Activated naive CD8-positive, alpha-beta T cell treated with anti-CD3 and anti-CD28 coated beads, Interleukin-2, amount 50 U/mL, for 24 hours (primary cell): ENCODE results near the gene WWOX.

Experiments used
- ATAC-seq: fragments of 150-1000 bp; cut with Tn5 transposase; one replicate; pipeline ENCODE4 v1.10.0; 2021
- DNase-seq: peaks from one replicate; pipeline ENCODE4 v3.0.0; 2021
- H3K27ac Mint-ChIP-seq: one replicate; pipeline ENCODE4 v1.8.0; 2021; ENCODE audit warnings: mild to moderate bottlenecking, mixed read lengths
- H3K27me3 Mint-ChIP-seq: one replicate; pipeline ENCODE4 v1.8.0; 2021; ENCODE audit warnings: mixed read lengths
- H3K36me3 Mint-ChIP-seq: one replicate; pipeline ENCODE4 v1.8.0; 2021; ENCODE audit warnings: low read depth, mixed read lengths
- H3K4me1 Mint-ChIP-seq: one replicate; pipeline ENCODE4 v1.8.0; 2021; ENCODE audit warnings: mixed read lengths
- H3K4me3 Mint-ChIP-seq: one replicate; pipeline ENCODE4 v1.8.0; 2021; ENCODE audit warnings: mild to moderate bottlenecking, moderate library complexity, mixed read lengths
- H3K9me3 Mint-ChIP-seq: one replicate; pipeline ENCODE4 v1.8.0; 2021; ENCODE audit warnings: mixed read lengths

The WWOX gene

DNA sequence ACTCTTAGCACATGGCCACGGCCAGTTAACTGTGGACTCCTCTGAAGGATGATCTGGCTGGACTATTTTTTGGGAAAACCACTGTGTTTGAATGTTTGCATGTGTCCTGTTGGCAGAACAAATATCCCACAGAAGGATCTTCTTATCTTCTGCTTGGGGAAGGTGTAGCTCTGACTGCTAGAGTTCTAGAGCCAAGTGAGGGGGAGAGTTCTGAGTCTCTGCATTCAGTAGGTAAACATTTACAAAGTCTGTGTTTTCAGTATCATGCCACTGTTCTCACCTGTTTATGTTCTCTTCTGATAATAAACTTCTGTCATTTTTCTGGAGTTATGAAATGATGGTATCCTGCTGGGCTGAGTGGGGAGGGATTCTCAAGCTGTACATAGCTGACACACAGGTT, 241.1 kb downstream of the WWOX start:
- Mint-ChIP-seq H3K4me3 (no peak overlapping the region), H3K27ac (no peak overlapping the region), H3K4me1 (no peaks in the 10 kb centered on the region), H3K36me3 (peaks cover 2% of the 10 kb centered on the region), H3K9me3 (peaks cover 7% of the 10 kb centered on the region), H3K27me3 (no peaks in the 10 kb centered on the region)
- no peak for ATAC-seq
- no peak for DNase-seq

DNA sequence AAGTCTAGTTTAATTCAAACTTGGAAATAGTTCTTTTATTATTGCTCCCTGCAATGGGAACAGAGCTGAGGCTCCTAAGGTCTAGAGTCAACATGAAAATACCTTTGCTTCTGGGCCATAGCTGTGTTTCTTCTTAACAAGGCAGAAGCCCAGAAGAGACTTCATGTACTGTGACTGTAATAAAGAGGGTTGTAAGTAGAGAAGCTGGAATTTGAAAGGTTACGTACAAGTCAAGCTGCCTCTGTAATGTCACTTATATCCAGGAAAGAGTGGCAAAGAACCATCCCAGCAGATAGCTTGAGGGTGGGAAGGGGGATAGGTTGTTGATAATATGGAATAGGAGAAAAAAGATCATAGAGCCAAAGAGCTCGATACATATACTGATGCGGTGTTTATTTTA, 248.6 kb downstream of the WWOX start:
- Mint-ChIP-seq H3K27ac (no peak overlapping the region), H3K36me3 (no peaks in the 10 kb centered on the region), H3K4me1 (no peaks in the 10 kb centered on the region), H3K9me3 (peaks cover 4% of the 10 kb centered on the region), H3K4me3 (no peak overlapping the region), H3K27me3 (no peaks in the 10 kb centered on the region)
- DNase-seq, result no peak
- ATAC-seq, result no peak

DNA sequence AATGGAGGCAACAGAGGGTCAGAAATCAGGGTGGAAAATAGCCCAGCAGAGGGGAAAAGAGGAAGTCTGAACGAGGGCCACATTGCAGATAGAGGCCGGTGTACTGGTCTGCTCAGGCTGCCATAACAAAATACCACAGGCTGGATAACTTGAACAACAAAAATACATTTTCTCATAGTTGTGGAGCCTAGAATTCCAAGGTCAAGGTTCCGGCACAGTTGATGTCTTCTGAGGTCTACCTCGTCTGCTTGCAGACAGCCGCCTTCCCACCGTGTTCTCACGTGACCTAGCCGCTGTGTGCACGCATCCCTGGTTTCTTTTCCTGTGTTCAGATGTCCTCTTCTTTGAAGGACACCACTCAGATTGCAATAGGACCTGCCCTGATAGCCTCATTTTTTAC, 249.4 kb downstream of the WWOX start:
- no peaks in the 10 kb centered on the region for H3K36me3 Mint-ChIP-seq
- H3K27ac Mint-ChIP-seq, result no peak overlapping the region
- ATAC-seq (no peak), DNase-seq (no peak)
- H3K27me3 Mint-ChIP-seq, result no peaks in the 10 kb centered on the region
- no peak overlapping the region for H3K4me3 Mint-ChIP-seq
- H3K4me1 Mint-ChIP-seq, result no peaks in the 10 kb centered on the region
- H3K9me3 Mint-ChIP-seq, result peaks cover 4% of the 10 kb centered on the region

DNA sequence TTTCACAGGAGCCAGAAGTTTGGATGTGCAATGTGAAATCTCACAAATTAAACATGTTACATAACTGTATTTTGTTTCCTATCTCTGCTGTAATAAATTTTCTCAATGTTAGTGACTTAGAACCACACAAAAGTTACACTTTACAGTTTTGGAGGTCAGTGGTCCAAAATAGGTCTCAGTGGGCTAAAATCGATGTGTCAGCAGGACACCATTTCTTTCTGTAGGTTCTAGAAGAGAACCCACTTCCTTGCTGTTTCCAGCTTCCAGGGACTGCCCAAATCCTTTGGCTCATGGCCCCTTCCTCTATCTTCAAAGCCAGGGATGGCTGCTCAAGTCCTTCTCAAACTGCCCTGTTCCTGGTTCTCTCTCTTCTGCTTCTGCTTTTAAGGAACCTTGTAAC, 252.7 kb downstream of the WWOX start:
- H3K9me3 Mint-ChIP-seq, result peaks cover 4% of the 10 kb centered on the region
- ATAC-seq (no peak), DNase-seq (no peak)
- H3K36me3 Mint-ChIP-seq, result peaks cover 3% of the 10 kb centered on the region
- H3K27me3 Mint-ChIP-seq, result no peaks in the 10 kb centered on the region
- no peak overlapping the region for H3K27ac Mint-ChIP-seq
- no peak overlapping the region for H3K4me3 Mint-ChIP-seq
- H3K4me1 Mint-ChIP-seq, result no peaks in the 10 kb centered on the region

DNA sequence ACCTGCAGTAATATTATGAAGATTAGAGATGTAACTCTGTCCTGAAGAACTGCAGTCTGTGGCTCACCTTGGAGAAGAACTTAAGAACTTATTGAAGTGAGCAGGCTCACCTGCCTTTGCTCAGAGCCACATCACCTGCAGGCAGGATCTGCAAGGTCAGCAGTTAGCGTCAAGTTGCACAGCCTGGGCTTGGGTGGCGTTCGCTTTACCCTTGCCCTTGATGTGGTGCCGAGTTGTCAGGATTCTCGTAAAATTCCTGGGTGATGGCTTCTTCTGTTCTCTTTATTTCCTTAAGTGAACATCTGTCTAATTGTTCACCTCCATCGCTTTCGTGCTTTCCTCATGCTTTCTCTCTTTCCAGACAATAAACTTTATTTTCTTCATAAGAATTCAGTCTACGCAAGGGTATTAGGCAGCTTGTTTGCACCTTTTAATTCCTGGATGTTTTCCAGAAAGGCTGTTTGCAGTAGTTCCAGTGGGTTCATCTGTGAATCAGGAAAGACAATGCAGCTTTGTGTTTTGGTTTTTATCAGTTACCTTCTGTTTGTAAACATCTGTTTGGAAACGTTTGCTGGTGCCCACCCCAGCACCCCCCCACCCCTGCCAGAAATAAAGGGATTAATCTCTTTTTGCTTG, 254.3 kb downstream of the WWOX start:
- Mint-ChIP-seq H3K27ac (no peak overlapping the region), H3K4me3 (no peak overlapping the region), H3K4me1 (no peaks in the 10 kb centered on the region), H3K27me3 (no peaks in the 10 kb centered on the region), H3K36me3 (peaks cover 3% of the 10 kb centered on the region), H3K9me3 (peaks cover 4% of the 10 kb centered on the region)
- no peak for ATAC-seq
- DNase-seq, result no peak

DNA sequence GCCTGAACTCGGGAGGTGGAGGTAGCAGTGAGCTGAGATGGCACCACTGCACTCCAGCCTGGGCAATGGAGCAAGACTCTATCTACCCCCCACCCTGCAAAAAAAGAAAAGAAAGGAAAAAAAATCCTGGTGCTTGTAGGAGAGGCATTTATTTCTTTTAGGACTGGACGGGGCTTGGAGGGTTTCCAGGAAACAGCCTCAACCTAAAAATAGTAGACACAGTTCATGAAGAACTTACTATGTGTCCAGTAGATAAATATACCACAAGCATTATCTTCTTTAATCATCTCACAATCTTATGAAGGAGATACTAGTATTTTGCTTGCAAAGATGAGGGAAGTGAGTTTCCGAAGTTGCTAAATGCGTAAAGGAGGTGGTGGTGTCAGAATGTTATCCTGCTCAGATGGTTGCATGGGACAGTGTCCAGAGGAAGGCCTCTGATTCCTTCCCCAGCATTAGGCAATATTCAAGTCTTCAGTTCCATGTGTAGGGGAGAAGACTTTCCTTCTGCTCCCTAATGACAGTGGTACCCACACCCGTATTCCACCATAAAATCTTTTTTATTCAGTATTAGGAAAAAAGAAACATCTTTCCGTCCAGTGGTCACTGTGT, 263.2 kb downstream of the WWOX start:
- DNase-seq (no peak), ATAC-seq (no peak)
- no peaks in the 10 kb centered on the region for H3K4me1 Mint-ChIP-seq
- no peak overlapping the region for H3K27ac Mint-ChIP-seq
- no peaks in the 10 kb centered on the region for H3K36me3 Mint-ChIP-seq
- H3K27me3 Mint-ChIP-seq, result no peaks in the 10 kb centered on the region
- H3K4me3 Mint-ChIP-seq, result no peak overlapping the region
- H3K9me3 Mint-ChIP-seq, result no peaks in the 10 kb centered on the region

DNA sequence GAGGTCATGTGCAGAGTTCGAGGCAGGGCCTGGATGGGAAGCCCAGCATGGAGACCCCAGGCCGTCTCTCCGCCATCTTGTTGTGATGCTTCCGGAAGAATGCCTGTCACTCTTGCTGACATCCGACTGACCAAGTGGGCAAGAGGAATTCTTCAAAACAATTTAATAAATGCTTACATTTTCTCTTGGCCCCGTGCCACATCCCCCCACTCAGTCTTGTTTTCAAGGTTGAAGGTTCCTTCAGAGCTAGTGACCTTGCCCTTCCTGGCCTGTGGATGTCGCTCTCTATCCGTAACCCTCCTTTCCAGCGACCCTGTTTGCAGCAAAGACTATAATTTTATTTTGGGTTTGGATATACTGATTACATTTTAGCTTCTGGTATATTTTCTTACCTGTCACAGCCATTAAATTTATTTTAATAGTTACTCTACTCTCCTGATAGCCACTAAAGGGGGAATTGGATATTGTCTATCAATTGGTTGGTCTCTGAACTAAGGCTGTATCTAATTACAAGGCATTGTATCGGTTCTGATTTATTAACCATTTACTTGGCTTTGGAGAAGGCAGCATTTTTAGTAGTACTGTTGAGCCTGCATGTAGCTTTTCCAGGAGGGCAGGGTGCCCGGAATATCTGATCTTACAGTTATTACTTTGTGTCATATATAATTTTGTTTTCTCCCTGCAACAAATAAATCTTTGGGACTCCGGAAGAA, 264.5 kb downstream of the WWOX start:
- H3K27me3 Mint-ChIP-seq, result no peaks in the 10 kb centered on the region
- no peaks in the 10 kb centered on the region for H3K9me3 Mint-ChIP-seq
- no peaks in the 10 kb centered on the region for H3K36me3 Mint-ChIP-seq
- no peak overlapping the region for H3K4me3 Mint-ChIP-seq
- ATAC-seq (no peak), DNase-seq (no peak)
- no peak overlapping the region for H3K27ac Mint-ChIP-seq
- H3K4me1 Mint-ChIP-seq, result no peaks in the 10 kb centered on the region

DNA sequence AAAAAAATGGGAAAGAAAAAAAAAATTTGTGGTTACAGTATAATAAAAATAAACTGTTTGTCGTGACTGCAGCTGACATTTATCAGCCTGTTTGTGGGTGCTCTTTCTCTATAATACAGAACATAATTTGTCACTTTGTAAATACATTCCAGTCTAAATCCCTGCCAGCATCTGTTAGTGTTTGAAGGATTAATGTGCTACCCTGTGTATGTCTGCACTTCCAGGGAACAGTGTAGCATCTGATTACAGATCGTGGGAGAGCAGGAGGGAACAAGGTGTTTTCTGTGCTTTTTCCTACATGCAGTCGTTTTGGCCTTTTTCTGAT, 265.1 kb downstream of the WWOX start:
- Mint-ChIP-seq H3K4me1 (no peaks in the 10 kb centered on the region), H3K27me3 (no peaks in the 10 kb centered on the region), H3K27ac (no peak overlapping the region), H3K9me3 (no peaks in the 10 kb centered on the region), H3K4me3 (no peak overlapping the region), H3K36me3 (peaks cover 4% of the 10 kb centered on the region)
- DNase-seq, result no peak
- no peak for ATAC-seq

DNA sequence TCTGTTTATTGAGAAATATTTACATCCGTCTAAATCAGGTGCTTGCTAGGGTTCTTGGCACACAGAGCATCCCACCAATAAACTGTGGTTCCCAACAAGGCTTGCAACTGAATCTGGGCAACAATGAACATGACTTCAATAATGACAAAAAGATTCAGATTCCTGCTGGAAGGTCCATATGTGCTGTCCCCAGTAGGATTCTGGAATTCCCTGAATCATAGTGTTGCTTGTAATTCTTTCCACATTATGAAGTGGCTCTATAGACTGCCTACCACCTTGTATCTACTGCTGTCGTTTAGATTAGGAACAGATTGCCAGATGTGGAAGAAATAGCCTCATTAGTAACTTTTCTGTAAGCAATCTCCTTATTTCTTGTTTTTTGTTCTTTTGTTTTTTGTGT, 265.9 kb downstream of the WWOX start:
- Mint-ChIP-seq H3K36me3 (peaks cover 4% of the 10 kb centered on the region), H3K9me3 (peaks cover 4% of the 10 kb centered on the region), H3K27ac (no peak overlapping the region), H3K4me1 (no peaks in the 10 kb centered on the region), H3K4me3 (no peak overlapping the region), H3K27me3 (no peaks in the 10 kb centered on the region)
- ATAC-seq (no peak), DNase-seq (no peak)

DNA sequence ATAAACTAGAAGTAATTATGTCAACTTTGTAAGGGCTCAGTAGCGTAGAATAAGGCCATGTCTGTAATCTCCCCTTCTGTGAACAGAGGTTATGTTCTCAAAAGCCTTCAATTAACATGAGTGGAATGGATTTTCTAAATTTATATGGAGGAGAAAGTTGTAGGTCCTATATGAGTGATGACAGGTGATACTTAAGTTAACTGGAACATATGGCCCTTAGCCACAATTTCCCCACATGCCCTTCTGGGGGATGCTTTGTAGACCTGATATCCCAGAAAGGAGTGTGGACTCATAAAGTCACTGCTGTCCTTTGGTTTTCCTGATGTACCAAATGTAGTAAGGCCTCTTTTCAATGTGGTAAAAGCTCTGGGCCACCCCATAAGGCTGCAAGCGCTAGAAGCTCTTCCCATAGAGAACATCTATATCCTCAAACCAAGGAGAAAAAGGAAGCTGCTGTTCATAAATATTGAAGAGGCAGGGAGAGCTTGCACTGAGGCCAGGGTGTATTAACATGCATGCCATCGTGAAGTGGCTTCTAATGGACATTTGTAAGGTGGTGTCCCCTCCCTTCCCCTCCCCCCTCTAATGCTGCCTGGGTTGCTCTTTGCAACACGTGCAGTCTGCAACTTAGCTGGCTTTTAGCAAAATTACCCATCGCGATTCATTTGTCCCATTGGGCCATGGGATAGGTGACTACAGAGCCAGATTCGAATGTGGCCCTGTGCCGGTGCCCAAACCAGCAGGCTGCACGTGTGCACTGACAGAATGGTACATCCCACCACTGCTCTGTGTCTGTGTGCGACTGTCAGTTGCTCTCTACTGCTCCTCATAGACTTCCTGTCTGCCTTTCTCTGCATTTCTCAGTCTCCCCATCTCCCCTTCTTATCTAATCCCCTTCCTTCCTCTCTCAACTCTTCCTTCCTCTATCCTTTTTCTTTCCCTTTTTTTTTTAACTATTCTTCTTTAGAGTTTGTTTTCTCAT, 269.0 kb downstream of the WWOX start:
- Mint-ChIP-seq H3K4me1 (no peaks in the 10 kb centered on the region), H3K4me3 (no peak overlapping the region), H3K27me3 (no peaks in the 10 kb centered on the region), H3K36me3 (peaks cover 6% of the 10 kb centered on the region), H3K27ac (no peak overlapping the region), H3K9me3 (peaks cover 14% of the 10 kb centered on the region)
- ATAC-seq (no peak), DNase-seq (no peak)

DNA sequence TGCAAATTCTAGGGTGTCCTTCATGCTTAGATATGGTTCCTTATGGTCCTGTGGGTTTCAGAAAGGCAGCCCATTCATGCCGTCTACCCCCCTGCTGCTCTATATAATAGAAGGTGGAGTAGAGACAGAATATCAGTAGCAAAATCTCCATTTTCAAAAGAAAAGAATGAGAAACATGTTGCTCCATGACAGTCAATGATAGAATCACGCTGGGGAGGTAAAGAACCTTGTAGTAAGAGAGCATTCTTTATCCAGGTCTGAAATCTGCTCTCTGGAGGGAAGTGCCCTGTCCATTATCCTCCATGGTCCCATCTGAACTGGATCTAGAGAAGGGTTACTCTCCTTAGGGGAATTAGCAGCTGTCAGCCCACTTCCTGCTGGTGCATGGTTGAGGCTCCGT, 272.8 kb downstream of the WWOX start:
- ATAC-seq (no peak), DNase-seq (no peak)
- H3K27ac Mint-ChIP-seq, result no peak overlapping the region
- H3K4me1 Mint-ChIP-seq, result no peaks in the 10 kb centered on the region
- peaks cover 14% of the 10 kb centered on the region for H3K9me3 Mint-ChIP-seq
- H3K36me3 Mint-ChIP-seq, result peaks cover 6% of the 10 kb centered on the region
- H3K27me3 Mint-ChIP-seq, result no peaks in the 10 kb centered on the region
- H3K4me3 Mint-ChIP-seq, result no peak overlapping the region

DNA sequence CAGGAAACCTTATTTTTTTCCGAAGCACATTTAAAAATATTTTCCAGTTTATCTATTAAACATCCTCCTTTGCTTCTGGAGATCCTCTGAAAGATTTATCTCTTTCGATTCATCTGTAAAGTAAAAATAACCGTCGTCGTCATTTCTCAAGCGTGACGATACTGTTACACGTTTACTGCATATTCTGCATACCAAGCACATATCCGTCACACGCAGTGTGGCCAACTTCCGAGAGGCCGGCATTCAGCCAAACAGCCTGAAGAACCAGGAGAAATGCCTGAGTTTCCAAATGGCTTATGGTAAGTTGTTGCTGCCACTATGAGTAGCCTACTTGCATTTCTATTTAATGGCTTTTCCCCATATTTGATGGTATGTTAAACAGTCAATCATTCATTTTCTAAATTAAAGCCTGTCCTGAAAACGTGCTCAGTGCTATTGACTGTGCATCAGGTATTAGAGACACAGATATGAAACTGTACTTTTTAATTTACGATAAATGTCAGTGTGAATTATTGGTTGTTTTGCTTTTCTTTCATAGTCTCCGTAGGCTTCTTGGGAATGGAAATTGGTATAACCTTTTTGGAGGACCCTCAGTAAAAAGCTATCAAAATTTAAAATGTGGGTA, 275.7 kb downstream of the WWOX start:
- DNase-seq, result no peak
- no peaks in the 10 kb centered on the region for H3K4me1 Mint-ChIP-seq
- H3K9me3 Mint-ChIP-seq, result peaks cover 13% of the 10 kb centered on the region
- no peaks in the 10 kb centered on the region for H3K27me3 Mint-ChIP-seq
- no peak overlapping the region for H3K4me3 Mint-ChIP-seq
- H3K27ac Mint-ChIP-seq, result no peak overlapping the region
- no peak for ATAC-seq
- H3K36me3 Mint-ChIP-seq, result peaks cover 7% of the 10 kb centered on the region

DNA sequence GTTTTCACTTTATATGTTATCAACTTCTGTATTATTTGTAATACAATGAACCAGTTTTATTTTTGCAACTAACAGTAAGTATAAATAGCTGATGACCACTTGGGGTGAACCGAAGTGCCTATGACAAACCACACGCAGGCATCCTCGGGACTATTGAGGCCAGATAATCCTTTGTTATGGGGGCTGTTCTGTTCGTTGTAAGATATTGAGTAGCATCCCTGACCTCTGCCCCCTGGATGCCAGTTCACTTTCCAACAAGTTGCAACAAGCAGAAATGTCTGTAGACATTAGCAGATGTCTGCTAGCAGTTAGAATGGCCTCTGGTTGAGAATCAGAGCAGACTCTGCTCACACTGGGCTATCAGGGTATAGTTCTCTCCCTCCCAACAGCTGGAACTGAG, 277.0 kb downstream of the WWOX start:
- Mint-ChIP-seq H3K36me3 (peaks cover 5% of the 10 kb centered on the region), H3K4me1 (no peaks in the 10 kb centered on the region), H3K27me3 (no peaks in the 10 kb centered on the region), H3K27ac (no peak overlapping the region), H3K4me3 (no peak overlapping the region), H3K9me3 (no peaks in the 10 kb centered on the region)
- DNase-seq (no peak), ATAC-seq (no peak)

DNA sequence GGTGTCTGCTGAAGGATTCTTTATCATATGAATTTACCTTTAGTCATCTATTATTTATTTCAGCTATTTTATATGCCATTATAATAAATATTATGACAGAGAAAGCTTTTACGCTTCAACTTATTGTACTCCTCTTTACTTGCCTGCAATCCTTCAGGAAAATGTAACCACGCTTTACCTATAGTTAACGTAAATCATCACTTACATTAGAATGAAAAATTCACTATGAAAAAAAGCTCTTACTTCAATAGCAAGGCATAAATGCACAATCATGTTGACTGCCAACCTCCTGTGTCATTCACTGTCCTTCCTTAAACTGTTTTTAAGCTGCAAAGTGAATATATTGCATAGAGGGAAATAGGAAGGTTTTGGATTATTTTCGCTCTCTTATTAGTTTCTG, 277.9 kb downstream of the WWOX start:
- H3K4me1 Mint-ChIP-seq, result no peaks in the 10 kb centered on the region
- ATAC-seq, result no peak
- H3K9me3 Mint-ChIP-seq, result no peaks in the 10 kb centered on the region
- DNase-seq, result no peak
- peaks cover 5% of the 10 kb centered on the region for H3K36me3 Mint-ChIP-seq
- no peak overlapping the region for H3K27ac Mint-ChIP-seq
- H3K4me3 Mint-ChIP-seq, result no peak overlapping the region
- no peaks in the 10 kb centered on the region for H3K27me3 Mint-ChIP-seq
